Lung (tissue), 12 donors: ENCODE measurements around the gene MELK. TPM values are rescaled to one million over a fixed set of nuclear protein-coding genes. Genes with fewer than 3 reads are reported as not detected.
A peak's percentile ranks its signal among the peaks of the same experiment; 100 is the strongest.

ENCODE experiments used
- ATAC-seq: fragments of 200-7000 bp; cut with Tn5 transposase; one replicate; pipeline ENCODE4 v1.9.1; 2020; ENCODE audit warnings: moderate number of reproducible peaks; ENCODE audit not compliant: insufficient read depth, low FRiP score
- DNase-seq, 3 donors: peaks; one replicate each; pipeline ENCODE4 v3.0.0-alpha.2; 2013 to 2017
- H3K27ac ChIP-seq, 2 donors: one replicate each; pipeline ENCODE4 v1.5.1; 2013; ENCODE audit warnings: mild to moderate bottlenecking in 2 of 2, moderate library complexity in 2 of 2, control low read depth in 1 of 2, inconsistent platforms in 1 of 2, low read depth in 1 of 2, low read length in 1 of 2
- H3K27me3 ChIP-seq, 3 donors: one replicate each; pipeline ENCODE4 v1.5.1; 2013; ENCODE audit warnings: low read length in 2 of 3; ENCODE audit not compliant: control insufficient read depth in 3 of 3, insufficient read depth in 3 of 3
- H3K36me3 ChIP-seq, 4 donors: one replicate each; pipeline ENCODE4 v1.5.1; 2013; ENCODE audit warnings: low read length in 4 of 4, mild to moderate bottlenecking in 1 of 4, moderate library complexity in 1 of 4; ENCODE audit not compliant: control insufficient read depth in 4 of 4, insufficient read depth in 4 of 4
- H3K4me1 ChIP-seq, 5 donors: one replicate each; pipeline ENCODE4 v1.5.1; 2013; ENCODE audit warnings: low read length in 5 of 5, mild to moderate bottlenecking in 2 of 5, moderate library complexity in 1 of 5; ENCODE audit not compliant: control insufficient read depth in 5 of 5, insufficient read depth in 5 of 5
- H3K4me3 ChIP-seq: one replicate; pipeline ENCODE4 v1.5.1; 2013; ENCODE audit warnings: mild to moderate bottlenecking, control low read depth, moderate library complexity
- H3K9ac ChIP-seq, 2 donors: one replicate each; pipeline ENCODE4 v1.5.1; 2013; ENCODE audit warnings: low read length in 2 of 2, control low read depth in 1 of 2; ENCODE audit not compliant: insufficient read depth in 1 of 2
- H3K9me3 ChIP-seq, 4 donors: one replicate each; pipeline ENCODE4 v1.5.1; 2013; ENCODE audit warnings: low read length in 3 of 4, mild to moderate bottlenecking in 1 of 4, moderate library complexity in 1 of 4; ENCODE audit not compliant: control insufficient read depth in 4 of 4, insufficient read depth in 3 of 4
- WGBS, 2 donors: extraction: QIAGEN DNeasy Blood & Tissue Kit; methylation state at CpG; one replicate each; pipeline ENCODE4 v1.1.7; 2013; 5-methylcytosine and 5-hydroxymethylcytosine counted together
- polyA plus RNA-seq, 2 donors: library from polyadenylated mRNA; stranded (reverse); fragments of 200-250 nt; gene quantifications; one replicate each; pipeline ENCODE4 v1.2.1, GENCODE V29; 2013
- total RNA-seq, 2 donors: library from RNA; depleted of rRNA in 1 of 2; stranded (reverse); fragments of >200 nt in 1 of 2; gene quantifications; one replicate each; pipeline ENCODE4 v1.2.1, GENCODE V29; 2014 to 2021
- TF ChIP-seq, protein P1 (sequence below): IDR thresholded peaks from 2 replicates; pipeline ENCODE4 v1.5.1; 2012; ENCODE audit warnings: mild to moderate bottlenecking; ENCODE audit errors: control extremely low read depth, extremely low read depth
- donor health status: control.
- donor health status: control.
- donor health status: Bipolar disorder and iron deficiency.
- donor health status: healthy.
- donor health status: DM: yes; HTN: yes; CAD: no.

Gene MELK
- total and polyA plus RNA-seq, 4 donors = 0.88 to 3.5 (median 1.5) TPM

DNA sequence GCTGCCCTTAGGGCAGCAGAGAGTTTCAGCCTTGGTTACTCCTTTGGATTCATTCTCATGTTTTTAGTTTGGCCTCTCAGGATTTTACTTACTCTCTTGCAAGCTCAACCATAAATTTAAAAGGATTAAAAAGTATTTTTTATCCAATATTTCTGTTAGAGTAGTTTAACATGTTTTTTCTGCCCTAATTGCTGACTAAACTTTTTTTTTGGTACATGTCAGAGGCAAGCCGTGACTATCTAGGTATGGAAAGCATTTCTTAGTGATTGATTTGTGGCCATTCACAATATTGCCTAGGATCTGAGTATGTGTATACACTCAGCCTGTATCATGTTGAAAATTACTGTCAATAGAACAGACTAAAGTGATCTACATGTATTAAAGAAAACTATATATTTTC, 92.1 kb downstream of the MELK start:
- Histone ChIP-seq H3K27ac (no peak overlapping the region), H3K27me3 (no peaks in the 10 kb centered on the region), H3K36me3 (peaks cover 0 to 6% (median under 1%) of the 10 kb centered on the region in 4 donors), H3K9ac (no peak overlapping the region), H3K9me3 (no peaks in the 10 kb centered on the region), H3K4me3 (no peak overlapping the region), H3K4me1 (peaks cover 0 to 4% (median 0%) of the 10 kb centered on the region in 5 donors)
- DNase-seq (no peak), ATAC-seq (no peak)
- TF ChIP-seq, protein P1, sequence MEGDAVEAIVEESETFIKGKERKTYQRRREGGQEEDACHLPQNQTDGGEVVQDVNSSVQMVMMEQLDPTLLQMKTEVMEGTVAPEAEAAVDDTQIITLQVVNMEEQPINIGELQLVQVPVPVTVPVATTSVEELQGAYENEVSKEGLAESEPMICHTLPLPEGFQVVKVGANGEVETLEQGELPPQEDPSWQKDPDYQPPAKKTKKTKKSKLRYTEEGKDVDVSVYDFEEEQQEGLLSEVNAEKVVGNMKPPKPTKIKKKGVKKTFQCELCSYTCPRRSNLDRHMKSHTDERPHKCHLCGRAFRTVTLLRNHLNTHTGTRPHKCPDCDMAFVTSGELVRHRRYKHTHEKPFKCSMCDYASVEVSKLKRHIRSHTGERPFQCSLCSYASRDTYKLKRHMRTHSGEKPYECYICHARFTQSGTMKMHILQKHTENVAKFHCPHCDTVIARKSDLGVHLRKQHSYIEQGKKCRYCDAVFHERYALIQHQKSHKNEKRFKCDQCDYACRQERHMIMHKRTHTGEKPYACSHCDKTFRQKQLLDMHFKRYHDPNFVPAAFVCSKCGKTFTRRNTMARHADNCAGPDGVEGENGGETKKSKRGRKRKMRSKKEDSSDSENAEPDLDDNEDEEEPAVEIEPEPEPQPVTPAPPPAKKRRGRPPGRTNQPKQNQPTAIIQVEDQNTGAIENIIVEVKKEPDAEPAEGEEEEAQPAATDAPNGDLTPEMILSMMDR = no peak
- 88 to 94% methylated on average over 1 of the region's 1 CpG for WGBS, 2 donors

DNA sequence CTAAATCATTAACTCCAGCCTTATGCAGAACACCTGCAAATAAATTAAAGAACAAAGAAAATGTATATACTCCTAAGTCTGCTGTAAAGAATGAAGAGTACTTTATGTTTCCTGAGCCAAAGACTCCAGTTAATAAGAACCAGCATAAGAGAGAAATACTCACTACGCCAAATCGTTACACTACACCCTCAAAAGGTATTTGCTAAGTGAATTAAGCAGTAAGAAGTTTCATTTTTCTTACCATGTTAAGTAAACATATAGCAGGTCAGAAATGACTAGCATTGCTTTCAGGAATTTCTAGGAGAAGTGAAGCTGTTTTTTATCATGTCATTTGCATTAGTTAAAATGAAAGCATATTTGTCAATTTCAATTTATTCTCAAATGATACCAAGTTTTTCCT, 92.7 kb downstream of the MELK start:
- Histone ChIP-seq H3K27ac (no peak overlapping the region), H3K4me1 (peaks cover 0 to 4% (median 0%) of the 10 kb centered on the region in 5 donors), H3K9ac (no peak overlapping the region), H3K4me3 (no peak overlapping the region), H3K27me3 (no peaks in the 10 kb centered on the region), H3K36me3 (peaks cover 0 to 6% (median under 1%) of the 10 kb centered on the region in 4 donors), H3K9me3 (no peaks in the 10 kb centered on the region)
- WGBS, 2 donors = 72 to 93% methylated on average over 2 of the region's 2 CpGs
- DNase-seq (peak in 1 of 3 donors; percentile 29), ATAC-seq (no peak)
- TF ChIP-seq, protein P1 = no peak

DNA sequence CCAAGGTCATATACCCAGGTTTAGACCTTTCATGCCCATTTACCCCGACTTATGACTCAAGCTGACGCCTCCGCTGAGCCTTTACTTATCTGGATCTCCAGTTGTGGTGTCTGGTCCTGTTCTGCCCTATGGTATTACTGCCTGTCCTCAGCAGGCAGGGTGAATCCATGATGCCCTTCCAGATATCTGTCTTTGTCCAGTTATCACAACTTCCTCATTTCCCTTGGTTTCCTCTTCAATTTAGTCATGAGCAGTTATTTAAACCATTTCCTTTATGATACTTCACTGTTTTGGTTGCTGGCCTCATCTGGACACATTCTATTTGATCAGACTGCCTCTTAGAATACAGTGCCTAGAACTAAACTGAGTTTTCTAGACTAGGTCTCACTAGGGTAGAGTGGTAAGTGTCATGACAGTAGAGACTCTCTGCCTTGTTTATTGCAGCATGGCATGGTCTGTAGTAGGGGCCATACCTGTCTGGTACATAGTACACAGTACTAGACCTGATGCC, 93.3 kb downstream of the MELK start:
- TF ChIP-seq, protein P1 = no peak

DNA sequence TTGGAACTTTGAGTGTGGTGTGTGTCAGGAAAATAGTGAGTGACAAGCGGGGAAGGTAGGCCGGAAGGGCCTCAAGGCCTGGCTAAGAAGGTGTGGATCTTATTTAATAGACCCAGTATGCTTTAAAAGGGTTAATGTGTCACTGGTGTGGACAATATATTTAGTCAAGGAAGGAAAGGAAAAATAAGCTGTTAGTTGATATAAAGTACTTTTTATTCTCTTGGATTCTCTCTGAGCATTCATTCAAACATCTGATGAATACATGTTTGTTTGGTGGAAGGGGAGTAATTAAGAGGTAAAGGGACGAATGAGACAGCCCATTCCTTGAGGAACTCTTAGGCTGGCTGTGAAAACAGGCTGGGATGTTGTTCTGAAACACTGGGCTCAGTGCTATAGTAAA, 98.9 kb downstream of the MELK start:
- WGBS, 2 donors = 96 to 99% methylated on average over 3 of the region's 3 CpGs
- no peak overlapping the region for H3K9ac ChIP-seq
- TF ChIP-seq, protein P1 = no peak

More for the DNA sequence above, 93.3 kb downstream of the MELK start:
- no peak overlapping the region for H3K27ac ChIP-seq
- ATAC-seq = no peak
- no peaks in the 10 kb centered on the region for H3K9me3 ChIP-seq
- H3K36me3 ChIP-seq = peaks cover 0 to 10% (median under 1%) of the 10 kb centered on the region in 4 donors
- no peak for DNase-seq
- peaks cover 0 to 4% (median 0%) of the 10 kb centered on the region in 5 donors for H3K4me1 ChIP-seq
- H3K4me3 ChIP-seq = no peak overlapping the region
- H3K9ac ChIP-seq = no peak overlapping the region
- 81 to 84% methylated on average over 3 of the region's 3 CpGs for WGBS, 2 donors
- no peaks in the 10 kb centered on the region for H3K27me3 ChIP-seq

More for the DNA sequence above, 98.9 kb downstream of the MELK start:
- DNase-seq (no peak), ATAC-seq (no peak)
- H3K9me3 ChIP-seq = no peaks in the 10 kb centered on the region
- no peaks in the 10 kb centered on the region for H3K27me3 ChIP-seq
- no peak overlapping the region for H3K4me3 ChIP-seq
- peaks cover 0 to 5% (median 2%) of the 10 kb centered on the region in 4 donors for H3K36me3 ChIP-seq
- H3K4me1 ChIP-seq = no peaks in the 10 kb centered on the region
- H3K27ac ChIP-seq = no peak overlapping the region
